Activated CD4-positive, alpha-beta memory T cell treated with anti-CD3 and anti-CD28 coated beads for 36 hours (primary cell): ENCODE measurements around the gene TMEM81. TPM values are rescaled to one million over a fixed set of nuclear protein-coding genes. Genes with fewer than 3 reads are reported as not detected.

Source experiments
- CTCF ChIA-PET: fragments of 350-600 bp; sonication (Branson Sonifier 250); formaldehyde crosslinking; loops from one replicate; lab custom pipeline; 2021; ENCODE audit warnings: antibody characterized with exemption, inconsistent platforms; lab: Charles Lee
- POLR2A ChIA-PET: fragments of 350-600 bp; sonication (Branson Sonifier 250); formaldehyde crosslinking; loops from one replicate; lab custom pipeline; 2021; ENCODE audit warnings: antibody characterized with exemption; lab: Charles Lee
- DNase-seq: peaks from one replicate; pipeline ENCODE4 v3.0.0-alpha.2; 2020
- H3K27ac Mint-ChIP-seq: one replicate; pipeline ENCODE4 v1.8.0; 2021; ENCODE audit warnings: mixed read lengths
- H3K27me3 Mint-ChIP-seq: one replicate; pipeline ENCODE4 v1.8.0; 2021; ENCODE audit warnings: mixed read lengths
- H3K36me3 Mint-ChIP-seq: one replicate; pipeline ENCODE4 v1.8.0; 2021; ENCODE audit warnings: mixed read lengths
- H3K4me1 Mint-ChIP-seq: one replicate; pipeline ENCODE4 v1.8.0; 2021; ENCODE audit warnings: low read depth, mixed read lengths
- H3K4me3 Mint-ChIP-seq: one replicate; pipeline ENCODE4 v1.8.0; 2021; ENCODE audit warnings: mild to moderate bottlenecking, mixed read lengths
- H3K9me3 Mint-ChIP-seq: one replicate; pipeline ENCODE4 v1.8.0; 2021; ENCODE audit warnings: mixed read lengths
- intact Hi-C: fragments of 100-400 bp; cut with micrococcal nuclease; formaldehyde crosslinking; loops from one replicate; pipeline ENCODE4 v1.15.1; 2023
- total RNA-seq, 2 experiments: library from RNA; stranded (reverse); gene quantifications; one replicate each; pipeline ENCODE4 v1.2.3, GENCODE V29; 2021

The TMEM81 gene
- total RNA-seq, 2 experiments from 2014 or later, result 3.2 to 3.3 TPM

DNA sequence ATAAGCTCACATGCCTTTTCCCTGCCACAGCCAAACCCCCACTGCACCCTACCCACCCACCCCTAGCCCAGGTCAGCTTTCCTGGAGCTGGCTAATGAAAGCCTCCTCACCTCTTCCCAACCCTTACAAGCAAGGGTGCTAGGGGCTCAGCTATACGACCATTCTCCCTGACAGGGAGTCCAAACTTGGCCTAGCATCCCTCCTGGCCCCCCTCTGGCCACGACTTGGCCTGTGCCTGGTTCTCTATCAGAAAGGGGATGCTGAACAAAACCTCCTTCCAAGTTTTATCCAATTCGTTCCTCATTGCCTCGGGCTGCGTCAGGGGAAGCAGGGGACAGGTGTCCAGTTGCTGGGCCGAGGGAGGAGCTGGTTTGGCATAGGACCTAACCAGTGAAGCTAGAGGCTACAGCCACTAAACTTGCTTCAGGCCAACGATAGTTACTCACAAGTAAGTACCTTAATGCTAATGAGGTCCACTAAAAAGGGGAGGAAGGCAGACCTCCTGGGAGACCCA, 8.6 kb downstream of the TMEM81 start:
- no peak for DNase-seq
- Mint-ChIP-seq H3K4me3 (no peak overlapping the region), H3K27ac (no peak overlapping the region), H3K9me3 (no peaks in the 10 kb centered on the region), H3K4me1 (no peaks in the 10 kb centered on the region), H3K27me3 (no peaks in the 10 kb centered on the region), H3K36me3 (no peaks in the 10 kb centered on the region)
- intact Hi-C loops, result no loop called here
- CTCF ChIA-PET, result interaction anchor here (0.9 to 7.0 kb wide), 2 partner anchors 14 to 180 kb away, joined by 3 to 45 read pairs; no protein-coding TSS in a partner anchor
- POLR2A ChIA-PET, result no interaction called here

GRCh38 chr1:205074513-205074912, 9.7 kb downstream of the TMEM81 start:
- no peak overlapping the region for H3K4me3 Mint-ChIP-seq
- H3K27me3 Mint-ChIP-seq, result no peaks in the 10 kb centered on the region
- no peaks in the 10 kb centered on the region for H3K36me3 Mint-ChIP-seq
- ChIA-PET POLR2A (no interaction called here), CTCF (interaction anchor here (0.9 to 7.0 kb wide), 2 partner anchors 13 to 182 kb away, joined by 3 to 45 read pairs; no protein-coding TSS in a partner anchor)
- H3K4me1 Mint-ChIP-seq, result no peaks in the 10 kb centered on the region
- no peak for DNase-seq
- H3K27ac Mint-ChIP-seq, result no peak overlapping the region
- no peaks in the 10 kb centered on the region for H3K9me3 Mint-ChIP-seq
- intact Hi-C loops, result no loop called here

DNA sequence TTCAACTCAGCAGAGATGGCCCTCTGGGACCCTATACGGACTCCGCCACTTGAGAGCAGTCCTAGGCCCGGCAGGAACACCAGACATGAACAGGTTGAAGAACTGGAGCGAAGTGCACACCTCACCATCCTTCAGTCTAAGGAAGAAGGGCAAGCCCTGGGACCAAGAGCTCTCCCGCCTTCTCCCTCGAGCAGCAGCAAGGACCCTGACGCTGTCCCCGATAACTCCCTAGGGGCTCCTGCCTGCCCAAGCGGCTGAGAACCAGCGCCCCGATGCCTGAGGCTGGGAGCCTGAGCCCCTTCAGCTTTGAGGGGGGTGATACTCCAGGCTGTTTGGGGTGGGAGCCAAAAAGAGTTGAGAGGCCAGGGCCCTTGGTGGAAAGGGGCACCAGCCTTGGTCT, 10.2 kb downstream of the TMEM81 start:
- no peak overlapping the region for H3K4me3 Mint-ChIP-seq
- CTCF ChIA-PET, result interaction anchor here (7.0 kb wide), 1 partner anchor 13 kb away, joined by 45 read pairs; no protein-coding TSS in a partner anchor
- intact Hi-C loops, result no loop called here
- no peaks in the 10 kb centered on the region for H3K9me3 Mint-ChIP-seq
- H3K36me3 Mint-ChIP-seq, result no peaks in the 10 kb centered on the region
- no peaks in the 10 kb centered on the region for H3K4me1 Mint-ChIP-seq
- no peak for DNase-seq
- H3K27ac Mint-ChIP-seq, result no peak overlapping the region
- POLR2A ChIA-PET, result no interaction called here
- no peaks in the 10 kb centered on the region for H3K27me3 Mint-ChIP-seq

GRCh38 chr1:205073511-205073910, 10.7 kb downstream of the TMEM81 start:
- ChIA-PET CTCF (interaction anchor here (7.0 kb wide), 1 partner anchor 12 kb away, joined by 45 read pairs; no protein-coding TSS in a partner anchor), POLR2A (no interaction called here)
- DNase-seq, result no peak
- Mint-ChIP-seq H3K36me3 (no peaks in the 10 kb centered on the region), H3K4me3 (no peak overlapping the region), H3K4me1 (no peaks in the 10 kb centered on the region), H3K9me3 (no peaks in the 10 kb centered on the region), H3K27me3 (no peaks in the 10 kb centered on the region), H3K27ac (no peak overlapping the region)
- intact Hi-C loops, result no loop called here

DNA sequence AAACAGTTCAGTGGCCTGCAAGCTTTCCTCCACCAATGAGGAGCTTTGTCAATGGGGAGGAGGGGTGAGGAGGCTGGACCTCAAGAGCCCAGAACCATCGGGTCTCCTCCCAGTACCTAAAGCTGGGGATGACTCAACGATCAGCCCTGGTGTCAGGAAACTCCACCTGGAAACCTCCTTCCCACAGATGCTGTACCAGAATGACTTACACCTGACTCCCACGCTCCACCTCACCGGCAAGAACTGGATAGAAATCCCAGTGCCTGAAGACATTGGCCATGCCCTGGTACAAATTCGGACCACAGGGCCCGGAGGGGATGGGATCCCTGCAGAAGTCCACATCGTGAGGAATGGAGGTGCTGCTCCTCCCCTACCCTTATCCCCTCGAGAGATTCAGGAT, 11.4 kb downstream of the TMEM81 start:
- intact Hi-C loops, result no loop called here
- no peak overlapping the region for H3K27ac Mint-ChIP-seq
- ChIA-PET CTCF (interaction anchor here (1.8 to 7.0 kb wide), 2 partner anchors 11 to 69 kb away, joined by 7 to 45 read pairs; no protein-coding TSS in a partner anchor), POLR2A (no interaction called here)
- no peaks in the 10 kb centered on the region for H3K9me3 Mint-ChIP-seq
- no peaks in the 10 kb centered on the region for H3K27me3 Mint-ChIP-seq
- no peaks in the 10 kb centered on the region for H3K4me1 Mint-ChIP-seq
- no peak for DNase-seq
- H3K4me3 Mint-ChIP-seq, result no peak overlapping the region
- H3K36me3 Mint-ChIP-seq, result no peaks in the 10 kb centered on the region

- Mint-ChIP-seq H3K4me3 (no peak overlapping the region), H3K27ac (no peak overlapping the region), H3K9me3 (no peaks in the 10 kb centered on the region), H3K4me1 (no peaks in the 10 kb centered on the region), H3K36me3 (no peaks in the 10 kb centered on the region), H3K27me3 (no peaks in the 10 kb centered on the region)
- intact Hi-C loops, result no loop called here
- ChIA-PET CTCF (interaction anchor here (1.8 to 7.0 kb wide), 2 partner anchors 11 to 69 kb away, joined by 7 to 45 read pairs; no protein-coding TSS in a partner anchor), POLR2A (no interaction called here)
- no peak for DNase-seq
Observed at GRCh38 chr1:205072286-205072685, 12.0 kb downstream of the TMEM81 start.

DNA sequence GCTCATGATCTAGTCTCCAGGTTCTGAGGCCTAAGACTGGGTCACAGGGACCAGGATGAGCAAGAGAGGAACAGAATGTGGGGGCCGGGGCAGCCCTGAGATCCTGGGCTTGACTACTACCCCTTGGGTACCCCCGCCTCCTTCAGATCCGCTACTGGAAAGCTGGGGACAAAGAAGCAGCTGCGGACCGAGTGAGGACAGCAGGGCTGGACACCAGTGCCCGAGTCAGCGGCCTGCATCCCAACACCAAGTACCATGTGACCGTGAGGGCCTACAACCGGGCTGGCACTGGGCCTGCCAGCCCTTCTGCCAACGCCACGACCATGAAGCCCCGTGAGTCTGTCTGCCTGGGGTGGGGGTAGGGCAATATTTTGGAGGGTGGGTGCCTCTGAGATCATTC, 12.5 kb downstream of the TMEM81 start:
- H3K27me3 Mint-ChIP-seq, result no peaks in the 10 kb centered on the region
- intact Hi-C loops, result no loop called here
- no peaks in the 10 kb centered on the region for H3K4me1 Mint-ChIP-seq
- no peaks in the 10 kb centered on the region for H3K9me3 Mint-ChIP-seq
- no peak overlapping the region for H3K4me3 Mint-ChIP-seq
- CTCF ChIA-PET, result interaction anchor here (1.8 to 7.0 kb wide), 2 partner anchors 10 to 70 kb away, joined by 7 to 45 read pairs; no protein-coding TSS in a partner anchor
- POLR2A ChIA-PET, result no interaction called here
- no peak for DNase-seq
- H3K27ac Mint-ChIP-seq, result no peak overlapping the region
- no peaks in the 10 kb centered on the region for H3K36me3 Mint-ChIP-seq

GRCh38 chr1:205071028-205071409, 13.2 kb downstream of the TMEM81 start:
- ChIA-PET POLR2A (no interaction called here), CTCF (interaction anchor here (1.8 to 7.0 kb wide), 2 partner anchors 9 to 71 kb away, joined by 7 to 45 read pairs; no protein-coding TSS in a partner anchor)
- H3K9me3 Mint-ChIP-seq, result no peaks in the 10 kb centered on the region
- H3K27me3 Mint-ChIP-seq, result no peaks in the 10 kb centered on the region
- H3K4me3 Mint-ChIP-seq, result no peak overlapping the region
- no peak overlapping the region for H3K27ac Mint-ChIP-seq
- no peaks in the 10 kb centered on the region for H3K36me3 Mint-ChIP-seq
- no peaks in the 10 kb centered on the region for H3K4me1 Mint-ChIP-seq
- intact Hi-C loops, result no loop called here
- DNase-seq, result no peak

DNA sequence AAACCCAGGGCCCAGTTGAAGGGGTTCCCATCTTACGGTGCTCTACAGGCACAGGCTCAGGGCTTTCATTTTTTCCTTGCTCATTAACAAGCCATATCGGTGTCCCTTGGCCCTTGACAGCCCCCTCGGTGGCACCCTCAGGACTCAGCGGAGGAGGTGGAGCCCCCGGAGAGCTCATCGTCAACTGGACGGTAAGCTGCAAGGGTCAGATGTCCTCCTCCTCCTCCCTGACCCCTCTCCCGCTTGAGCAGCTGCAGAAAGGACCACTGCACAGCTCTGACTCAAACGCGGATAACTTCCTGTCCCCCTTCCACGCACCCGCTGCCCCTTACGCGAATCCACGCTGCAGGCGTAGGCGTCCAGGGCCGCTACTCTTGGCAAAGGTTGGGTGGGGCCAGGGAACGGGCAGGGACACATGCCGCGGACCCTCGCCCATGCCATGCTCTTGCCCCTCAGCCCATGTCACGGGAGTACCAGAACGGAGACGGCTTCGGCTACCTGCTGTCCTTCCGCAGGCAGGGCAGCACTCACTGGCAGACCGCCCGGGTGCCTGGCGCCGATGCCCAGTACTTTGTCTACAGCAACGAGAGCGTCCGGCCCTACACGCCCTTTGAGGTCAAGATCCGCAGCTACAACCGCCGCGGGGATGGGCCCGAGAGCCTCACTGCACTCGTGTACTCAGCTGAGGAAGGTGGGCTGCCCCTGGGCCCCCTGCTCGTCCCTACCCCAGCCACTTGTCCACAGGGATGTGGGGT, 14.7 kb downstream of the TMEM81 start:
- Mint-ChIP-seq H3K27ac (no peak overlapping the region), H3K36me3 (no peaks in the 10 kb centered on the region), H3K4me3 (no peak overlapping the region), H3K9me3 (no peaks in the 10 kb centered on the region), H3K4me1 (no peaks in the 10 kb centered on the region), H3K27me3 (no peaks in the 10 kb centered on the region)
- ChIA-PET POLR2A (no interaction called here), CTCF (interaction anchor here (7.0 kb wide), 1 partner anchor 8 kb away, joined by 45 read pairs; no protein-coding TSS in a partner anchor)
- intact Hi-C loops, result no loop called here
- DNase-seq, result no peak

DNA sequence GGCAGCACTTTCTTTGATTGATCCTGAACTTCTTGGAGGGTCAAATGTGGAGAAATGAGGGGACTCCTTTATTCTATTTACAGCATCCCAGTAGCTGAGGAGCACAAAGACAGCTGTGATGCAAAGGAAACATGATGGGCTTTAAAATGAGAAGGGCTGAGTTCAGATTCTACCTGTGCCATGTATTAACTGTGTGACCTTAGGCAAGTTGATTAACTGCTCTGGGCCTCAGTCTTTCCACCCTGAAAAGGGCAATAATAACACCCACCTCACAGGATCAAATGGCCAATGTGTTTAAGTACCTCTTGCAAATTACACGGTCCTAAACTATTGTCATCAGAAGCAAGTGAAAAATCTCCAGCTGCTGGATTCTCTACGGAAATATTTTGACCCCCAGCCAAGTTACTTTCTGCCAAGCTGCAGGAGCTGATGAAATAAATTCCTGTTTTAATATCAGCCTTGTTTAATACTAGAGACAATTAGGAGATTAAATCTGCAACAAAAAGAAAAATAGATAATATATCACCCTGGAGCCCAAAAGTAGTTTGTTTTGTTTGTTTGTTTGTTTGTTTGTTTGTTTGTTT, 15.7 kb downstream of the TMEM81 start:
- CTCF ChIA-PET, result no interaction called here
- no peaks in the 10 kb centered on the region for H3K36me3 Mint-ChIP-seq
- no peaks in the 10 kb centered on the region for H3K4me1 Mint-ChIP-seq
- H3K9me3 Mint-ChIP-seq, result no peaks in the 10 kb centered on the region
- intact Hi-C loops, result no loop called here
- H3K4me3 Mint-ChIP-seq, result no peak overlapping the region
- DNase-seq, result no peak
- H3K27me3 Mint-ChIP-seq, result no peaks in the 10 kb centered on the region
- no peak overlapping the region for H3K27ac Mint-ChIP-seq
- POLR2A ChIA-PET, result no interaction called here

GRCh38 chr1:205068001-205068400, 16.3 kb downstream of the TMEM81 start:
- ChIA-PET POLR2A (no interaction called here), CTCF (no interaction called here)
- Mint-ChIP-seq H3K9me3 (no peaks in the 10 kb centered on the region), H3K36me3 (no peaks in the 10 kb centered on the region), H3K4me3 (no peak overlapping the region), H3K27ac (no peak overlapping the region), H3K27me3 (no peaks in the 10 kb centered on the region), H3K4me1 (no peaks in the 10 kb centered on the region)
- DNase-seq, result no peak
- intact Hi-C loops, result no loop called here

GRCh38 chr1:205067031-205067430, 17.2 kb downstream of the TMEM81 start:
- no peaks in the 10 kb centered on the region for H3K27me3 Mint-ChIP-seq
- no peak for DNase-seq
- H3K36me3 Mint-ChIP-seq, result no peaks in the 10 kb centered on the region
- no peaks in the 10 kb centered on the region for H3K4me1 Mint-ChIP-seq
- no peak overlapping the region for H3K27ac Mint-ChIP-seq
- ChIA-PET POLR2A (no interaction called here), CTCF (no interaction called here)
- intact Hi-C loops, result no loop called here
- H3K4me3 Mint-ChIP-seq, result no peak overlapping the region
- H3K9me3 Mint-ChIP-seq, result no peaks in the 10 kb centered on the region
